GM06990 (cell line): ENCODE measurements around the gene SLC25A2.
A peak's percentile ranks its signal among the peaks of the same experiment; 100 is the strongest.

Source experiments
- DNase-seq: peaks from one replicate; pipeline ENCODE4 v3.0.0-alpha.2; 2011; ENCODE audit not compliant: insufficient read length; ENCODE audit errors: extremely low read depth
- H3K27me3 ChIP-seq: replicated peaks from 2 replicates; pipeline ENCODE4 v1.6.0; 2011; ENCODE audit warnings: low read length; ENCODE audit not compliant: control insufficient read depth, insufficient read depth
- H3K36me3 ChIP-seq: 2 replicates; pipeline ENCODE4 v1.5.1; 2011; ENCODE audit warnings: low read length; ENCODE audit not compliant: control insufficient read depth, insufficient read depth
- H3K4me3 ChIP-seq: replicated peaks from 2 replicates; pipeline ENCODE4 v1.5.1; 2011; ENCODE audit warnings: low read depth, mild to moderate bottlenecking, control low read depth, low read length
- CTCF ChIP-seq: IDR thresholded peaks from 2 replicates; pipeline ENCODE4 v1.5.1; 2011; ENCODE audit warnings: low read length, control low read depth, mild to moderate bottlenecking, inconsistent platforms; ENCODE audit not compliant: insufficient read depth, poor library complexity, severe bottlenecking

Gene SLC25A2

GRCh38 chr5:141328231-141328630 is 24.4 kb upstream of the SLC25A2 start:
- no peak for TF ChIP-seq CTCF
- DNase-seq = no peak
- H3K36me3 ChIP-seq = no peaks in the 10 kb centered on the region
- no peaks in the 10 kb centered on the region for H3K27me3 ChIP-seq
- H3K4me3 ChIP-seq = no peak overlapping the region

- peak; percentile 38 for DNase-seq
- no peaks in the 10 kb centered on the region for H3K36me3 ChIP-seq
- TF ChIP-seq CTCF = peak; percentile 90
- H3K4me3 ChIP-seq = peak overlapping the region; percentile 67
- H3K27me3 ChIP-seq = no peaks in the 10 kb centered on the region
Measured at GRCh38 chr5:141326088-141326854, 22.4 kb upstream of the SLC25A2 start.

GRCh38 chr5:141322261-141322660 is 18.4 kb upstream of the SLC25A2 start:
- no peak for TF ChIP-seq CTCF
- Histone ChIP-seq H3K36me3 (peaks cover 6% of the 10 kb centered on the region; the same call in 1 of the 2 replicates), H3K27me3 (no peaks in the 10 kb centered on the region), H3K4me3 (no peak overlapping the region)
- peak; percentile 44 for DNase-seq

- DNase-seq = peak; percentile 96
- TF ChIP-seq CTCF = peak; percentile 91
- Histone ChIP-seq H3K36me3 (peaks cover 6% of the 10 kb centered on the region; the same call in 1 of the 2 replicates), H3K27me3 (no peaks in the 10 kb centered on the region), H3K4me3 (peak within 1 kb of the TSS; percentile 82)
Measured at GRCh38 chr5:141320225-141321169, 16.6 kb upstream of the SLC25A2 start, which contains the start of gene TAF7. Gene TAF7 (minus strand): TSS chr5:141320784. CDS start chr5:141320044, 740 bp downstream.

GRCh38 chr5:141319699-141320098 is 15.8 kb upstream of the SLC25A2 start:
- TF ChIP-seq CTCF = no peak
- no peaks in the 10 kb centered on the region for H3K27me3 ChIP-seq
- peak overlapping the region; percentile 82 for H3K4me3 ChIP-seq
- no peak for DNase-seq
- peaks cover 6% of the 10 kb centered on the region; the same call in 1 of the 2 replicates for H3K36me3 ChIP-seq
